HG02588 (cell line): ENCODE results near the gene RAB27B.
"Not testable (repeated sequence)": the region's sequence is repeated elsewhere in the genome, so short reads cannot be mapped to it uniquely, and the experiment has no call there.

ENCODE experiments used
- ATAC-seq: cut with Tn5 transposase; IDR thresholded peaks from one replicate; pipeline ENCODE4 v1.9.1; 2021; ENCODE audit warnings: mild to moderate bottlenecking, moderate library complexity; ENCODE audit not compliant: unreplicated experiment

Gene RAB27B

GRCh38 chr18:54828281-54828881, at the start of gene RAB27B:
Gene RAB27B (plus strand): TSS chr18:54828477. CDS start chr18:54877586, 49,109 bp downstream.
- peak; percentile 69 for ATAC-seq

- ATAC-seq, result no peak
Measured at GRCh38 chr18:54780285-54780861, 47.9 kb upstream of the RAB27B start.

DNA sequence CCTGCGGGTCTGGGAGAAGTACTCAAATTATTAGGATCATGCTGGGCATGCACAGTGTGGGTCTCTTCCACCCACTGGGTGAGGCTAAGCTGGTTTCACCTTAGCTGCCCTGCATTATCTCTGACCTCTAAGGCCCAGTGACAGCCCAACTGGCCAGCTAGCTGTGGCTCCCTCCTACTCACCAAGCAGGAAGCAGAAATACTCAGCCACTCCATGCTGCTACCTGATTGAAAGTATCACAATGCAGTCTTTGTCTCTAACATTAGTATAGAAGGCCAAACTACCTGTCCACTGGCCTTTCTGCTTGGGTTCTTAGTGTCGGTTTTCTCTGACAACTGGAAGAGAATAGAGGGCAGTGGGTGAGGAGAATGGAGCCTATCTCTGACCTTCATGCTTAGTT, 47.3 kb upstream of the RAB27B start:
- no peak for ATAC-seq

GRCh38 chr18:54783139-54783538, 45.1 kb upstream of the RAB27B start:
- ATAC-seq, result no peak

- ATAC-seq, result no peak
Measured at GRCh38 chr18:54786206-54786605, 42.1 kb upstream of the RAB27B start.

- ATAC-seq, result no peak
Measured at GRCh38 chr18:54787121-54787520, 41.2 kb upstream of the RAB27B start.

GRCh38 chr18:54787616-54788015, 40.7 kb upstream of the RAB27B start:
- no peak for ATAC-seq

DNA sequence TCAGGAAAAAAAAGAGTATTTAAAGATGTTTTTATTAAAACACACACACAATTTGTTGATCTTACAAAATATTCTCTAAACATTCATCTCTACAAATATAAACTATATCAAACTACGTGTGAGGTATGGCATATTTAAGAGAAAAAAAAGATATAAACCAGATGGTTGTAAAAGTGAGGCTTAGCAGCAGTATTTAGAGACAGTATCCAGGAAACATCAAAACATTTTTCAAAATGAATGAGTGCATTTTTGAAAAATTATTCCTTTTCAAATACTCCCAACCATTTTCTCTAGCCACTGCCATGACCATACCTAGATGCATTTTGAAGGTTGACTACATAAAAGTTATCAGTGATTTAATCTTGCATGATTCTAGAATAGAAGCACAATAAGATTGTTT, 38.2 kb upstream of the RAB27B start:
- ATAC-seq, result no peak

DNA sequence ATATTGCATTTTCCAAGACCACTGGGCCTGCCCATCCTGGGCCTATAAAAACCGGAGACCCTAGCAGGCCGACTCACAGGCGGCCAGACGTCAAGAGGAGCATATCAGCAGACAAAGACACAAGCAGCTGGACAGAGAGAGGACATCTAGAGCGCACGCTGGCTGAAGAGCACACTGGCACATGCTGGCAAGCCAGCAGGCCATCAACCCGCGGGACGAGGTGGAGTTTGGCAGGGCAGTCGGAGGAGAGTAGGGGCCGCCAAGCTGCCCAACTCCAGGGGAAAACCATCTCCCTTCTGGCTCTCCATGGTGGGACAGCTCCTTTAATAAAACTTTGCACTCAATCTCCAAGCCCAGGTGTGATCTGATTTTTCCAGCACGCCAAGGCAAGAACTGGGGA, 36.6 kb upstream of the RAB27B start:
- ATAC-seq, result no peak

DNA sequence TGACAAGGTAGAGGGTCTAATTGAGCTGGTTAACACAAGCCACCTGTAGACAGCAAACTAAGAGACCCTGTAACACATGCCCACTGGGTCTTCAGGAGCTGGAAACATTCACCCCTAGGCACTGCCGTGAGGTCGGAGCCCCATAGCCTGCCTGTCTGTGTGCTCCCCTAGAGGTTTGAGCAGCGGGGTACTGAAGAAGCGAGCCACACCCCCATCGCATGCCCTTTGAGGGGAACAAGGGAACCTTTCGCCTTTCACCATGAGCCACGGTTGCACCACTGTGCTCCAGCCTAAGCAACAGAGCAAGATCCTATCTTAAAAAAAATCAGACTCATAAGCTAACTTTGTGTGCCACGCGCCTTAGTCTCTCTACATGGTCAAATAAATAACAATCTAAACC, 36.2 kb upstream of the RAB27B start:
- no peak for ATAC-seq

DNA sequence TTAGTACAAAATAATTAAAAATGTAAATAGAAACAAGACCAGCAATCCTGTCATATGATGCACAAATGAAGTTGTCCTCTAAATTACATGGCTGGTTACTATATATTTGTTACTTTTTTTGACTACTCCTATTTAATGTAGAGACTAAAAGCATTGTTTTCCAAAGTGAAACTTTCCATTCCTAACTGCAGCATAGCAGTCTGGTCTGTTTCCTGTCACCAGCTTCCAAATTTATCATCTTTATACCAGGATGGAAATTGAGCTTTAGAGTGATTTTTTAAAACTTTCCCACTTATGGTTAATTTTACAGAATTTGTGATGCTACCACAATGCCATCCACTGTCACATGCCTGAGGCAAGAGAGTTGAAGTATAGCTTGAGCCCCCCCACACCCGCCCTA, 33.5 kb upstream of the RAB27B start:
- no peak for ATAC-seq

- ATAC-seq, result no peak
Measured at GRCh38 chr18:54798186-54798585, 30.1 kb upstream of the RAB27B start.

DNA sequence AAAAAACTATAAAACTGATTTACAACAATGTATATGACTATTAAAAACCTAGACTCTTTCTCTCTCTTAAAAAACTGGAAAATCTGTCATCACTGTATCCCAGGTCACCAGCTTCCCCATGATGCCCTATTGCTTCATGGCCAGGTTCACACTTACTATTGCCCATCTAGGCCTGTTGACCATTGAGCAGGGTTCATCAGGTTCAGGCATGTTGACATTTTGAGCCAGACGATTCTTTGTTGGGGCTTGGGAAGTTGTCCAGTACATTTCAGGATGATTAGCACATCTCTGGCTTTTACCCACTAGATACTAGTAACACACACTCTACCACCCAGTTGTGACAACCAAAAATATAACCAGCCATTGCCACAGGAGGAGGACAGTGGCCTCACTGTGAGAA, 26.9 kb upstream of the RAB27B start:
- no peak for ATAC-seq

- ATAC-seq, result no peak
Measured at GRCh38 chr18:54802178-54802577, 26.1 kb upstream of the RAB27B start.

- no peak for ATAC-seq
Measured at GRCh38 chr18:54802686-54803395, 25.4 kb upstream of the RAB27B start.

GRCh38 chr18:54805571-54806334, 22.5 kb upstream of the RAB27B start:
- no peak for ATAC-seq

DNA sequence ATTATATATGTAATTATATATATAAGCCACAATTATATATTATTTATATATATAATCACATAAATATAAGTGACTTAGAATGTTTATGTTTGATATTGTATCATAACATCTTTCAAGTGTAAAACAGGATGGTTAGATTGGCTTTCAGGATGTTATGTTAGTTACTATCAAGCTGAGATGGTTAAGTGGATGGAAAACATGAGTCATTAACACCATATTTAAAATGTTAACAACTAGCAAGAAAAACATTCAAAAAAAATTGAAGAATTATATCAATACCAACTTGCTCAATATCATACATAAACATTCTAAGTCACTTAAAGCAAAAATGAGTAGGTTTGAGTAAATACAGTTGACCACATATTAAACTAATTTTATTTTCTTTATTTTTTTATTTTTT, 21.8 kb upstream of the RAB27B start:
- ATAC-seq, result no peak

DNA sequence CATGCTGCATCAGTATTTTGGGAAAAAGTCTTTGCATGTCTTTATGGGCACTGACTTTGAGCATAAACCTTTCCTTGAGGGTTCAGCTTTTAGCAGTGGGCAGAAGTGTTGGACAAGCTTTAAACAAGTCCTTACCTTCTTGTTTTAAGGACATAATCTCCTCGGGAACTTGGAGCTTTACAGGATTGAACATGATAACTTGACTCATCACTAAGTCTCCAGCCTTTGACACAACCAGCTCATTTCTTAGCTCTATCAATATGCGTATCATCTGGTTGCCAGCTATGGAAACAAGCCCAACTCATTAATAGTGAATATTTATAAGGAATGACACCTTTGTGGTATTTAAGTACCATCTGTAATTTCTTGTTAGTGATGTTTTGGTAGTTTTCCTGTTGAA, 21.0 kb upstream of the RAB27B start:
- ATAC-seq, result no peak

DNA sequence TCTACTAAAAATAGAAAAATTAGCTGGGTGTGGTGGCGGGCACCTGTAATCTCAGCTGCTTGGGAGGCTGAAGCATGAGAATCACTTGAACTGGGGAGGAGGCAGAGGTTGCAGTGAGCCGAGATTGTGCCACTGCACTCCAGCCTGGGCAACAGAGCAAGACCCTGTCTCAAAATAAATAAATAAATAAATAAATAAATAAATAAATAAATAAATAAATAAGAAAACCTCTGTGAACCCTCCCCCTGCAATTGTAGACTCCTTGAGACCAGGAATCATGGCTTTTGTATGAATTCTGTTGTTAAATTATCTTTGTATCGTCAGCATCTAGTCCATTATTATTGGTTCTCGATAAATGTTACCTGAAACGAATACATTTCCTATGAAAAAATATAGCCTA, 17.6 kb upstream of the RAB27B start:
- not testable (repeated sequence) for ATAC-seq

- peak; percentile 58 for ATAC-seq
Measured at GRCh38 chr18:54812885-54813284, 15.4 kb upstream of the RAB27B start.

GRCh38 chr18:54813305-54813704, 15.0 kb upstream of the RAB27B start:
- ATAC-seq, result no peak
